Tibial artery (tissue), 4 donors: ENCODE measurements around the gene RCAN1.

Source experiments
- DNase-seq, 2 donors: peaks; one replicate each; pipeline ENCODE4 v3.0.0-alpha.2; 2019
- H3K27ac ChIP-seq, 2 donors: fragments of 200-600 bp; sonication (generic) in 1 of 2; 1 replicate in 1 of 2; 2 replicates in 1 of 2; pipeline ENCODE4 v1.5.1; 2018 to 2019; ENCODE audit warnings: mild to moderate bottlenecking in 1 of 2
- H3K27me3 ChIP-seq, 2 donors: fragments of 200-600 bp; sonication (generic) in 1 of 2; one replicate each; pipeline versions ENCODE4 v1.5.1 to v1.6.0; 2016 to 2019
- H3K36me3 ChIP-seq, 3 donors: fragments of 200-600 bp; sonication (generic) in 2 of 3; one replicate each; pipeline ENCODE4 v1.5.1; 2016 to 2019; ENCODE audit warnings: mild to moderate bottlenecking in 2 of 3
- H3K4me1 ChIP-seq, 4 donors: fragments of 200-600 bp; sonication (generic) in 2 of 4; 1 replicate in 3 of 4; 2 replicates in 1 of 4; pipeline ENCODE4 v1.5.1; 2016 to 2019
- H3K4me3 ChIP-seq, 2 donors: fragments of 200-600 bp; sonication (generic) in 1 of 2; 1 replicate in 1 of 2; 2 replicates in 1 of 2; pipeline ENCODE4 v1.5.1; 2018 to 2019; ENCODE audit warnings: mild to moderate bottlenecking in 2 of 2
- H3K9me3 ChIP-seq, 3 donors: fragments of 200-600 bp; sonication (generic) in 1 of 3; one replicate each; pipeline ENCODE4 v1.5.1; 2016 to 2019
- intact Hi-C: fragments of 100-400 bp; cut with DNase I; formaldehyde crosslinking; loops from one replicate; pipeline ENCODE4 v1.15.0; 2023; ENCODE audit warnings: low total_unique reads
- TF ChIP-seq, protein P1 (sequence below), 2 experiments: fragments of 200-600 bp in 1 of 2; fragments of 450-650 bp in 1 of 2; IDR thresholded peaks; one replicate each; pipeline ENCODE4 v1.5.1; 2017 to 2019; ENCODE audit warnings: antibody characterized with exemption in 2 of 2, mild to moderate bottlenecking in 1 of 2, moderate library complexity in 1 of 2

The RCAN1 gene

DNA sequence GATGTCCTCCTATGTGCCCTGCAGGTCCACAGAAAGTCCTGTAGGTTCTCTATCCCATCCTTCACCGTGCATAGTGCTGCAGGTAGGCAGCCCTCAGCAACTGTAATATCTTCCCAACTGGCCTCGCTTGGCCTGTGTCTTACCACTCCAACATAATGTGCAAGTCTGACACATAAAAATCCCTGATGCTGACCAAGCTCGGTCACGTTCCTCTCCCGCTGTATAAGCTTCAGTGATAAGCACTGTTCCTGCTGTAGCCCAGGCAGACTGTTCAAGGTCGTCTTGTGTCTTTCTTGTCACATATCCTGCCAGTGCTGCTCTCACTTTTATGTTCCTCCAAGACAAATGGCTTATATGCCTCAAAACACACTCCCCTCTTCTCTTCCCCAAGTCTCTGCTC lies 83.5 kb downstream of the RCAN1 start:
- DNase-seq = no peak
- Histone ChIP-seq H3K9me3 (no peaks in the 10 kb centered on the region), H3K27ac (no peak overlapping the region), H3K36me3 (no peaks in the 10 kb centered on the region), H3K27me3 (no peaks in the 10 kb centered on the region), H3K4me1 (peaks cover 0 to 23% (median 15%) of the 10 kb centered on the region in 4 donors), H3K4me3 (no peak overlapping the region)
- intact Hi-C loops = no loop called here
- TF ChIP-seq, protein P1, sequence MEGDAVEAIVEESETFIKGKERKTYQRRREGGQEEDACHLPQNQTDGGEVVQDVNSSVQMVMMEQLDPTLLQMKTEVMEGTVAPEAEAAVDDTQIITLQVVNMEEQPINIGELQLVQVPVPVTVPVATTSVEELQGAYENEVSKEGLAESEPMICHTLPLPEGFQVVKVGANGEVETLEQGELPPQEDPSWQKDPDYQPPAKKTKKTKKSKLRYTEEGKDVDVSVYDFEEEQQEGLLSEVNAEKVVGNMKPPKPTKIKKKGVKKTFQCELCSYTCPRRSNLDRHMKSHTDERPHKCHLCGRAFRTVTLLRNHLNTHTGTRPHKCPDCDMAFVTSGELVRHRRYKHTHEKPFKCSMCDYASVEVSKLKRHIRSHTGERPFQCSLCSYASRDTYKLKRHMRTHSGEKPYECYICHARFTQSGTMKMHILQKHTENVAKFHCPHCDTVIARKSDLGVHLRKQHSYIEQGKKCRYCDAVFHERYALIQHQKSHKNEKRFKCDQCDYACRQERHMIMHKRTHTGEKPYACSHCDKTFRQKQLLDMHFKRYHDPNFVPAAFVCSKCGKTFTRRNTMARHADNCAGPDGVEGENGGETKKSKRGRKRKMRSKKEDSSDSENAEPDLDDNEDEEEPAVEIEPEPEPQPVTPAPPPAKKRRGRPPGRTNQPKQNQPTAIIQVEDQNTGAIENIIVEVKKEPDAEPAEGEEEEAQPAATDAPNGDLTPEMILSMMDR (IDR thresholded peaks at IDR 0.05) = no peak

DNA sequence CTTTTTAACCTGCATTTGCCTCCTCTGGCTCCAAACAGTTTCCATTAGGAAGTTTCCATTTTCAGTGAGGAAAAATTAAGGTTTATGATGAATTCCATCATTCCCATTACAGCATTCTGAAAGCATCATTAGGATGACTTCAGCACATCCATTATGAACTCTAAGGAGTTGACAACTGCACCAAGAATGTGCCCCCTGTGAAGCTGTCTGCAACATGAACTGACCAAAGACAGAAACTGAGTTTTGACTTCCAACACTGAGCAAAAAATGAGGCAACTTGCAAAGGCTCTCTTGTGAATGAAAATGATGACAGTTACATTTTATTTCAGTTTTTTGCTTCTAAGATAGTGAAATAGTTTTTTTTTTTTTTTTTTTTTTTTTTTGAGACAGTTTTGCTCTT lies 84.7 kb downstream of the RCAN1 start:
- H3K27ac ChIP-seq = no peak overlapping the region
- intact Hi-C loops = no loop called here
- no peak for DNase-seq
- no peaks in the 10 kb centered on the region for H3K9me3 ChIP-seq
- no peaks in the 10 kb centered on the region for H3K36me3 ChIP-seq
- no peaks in the 10 kb centered on the region for H3K27me3 ChIP-seq
- H3K4me1 ChIP-seq = peaks cover 0 to 32% (median 18%) of the 10 kb centered on the region in 4 donors
- H3K4me3 ChIP-seq = no peak overlapping the region
- TF ChIP-seq, protein P1 (IDR thresholded peaks at IDR 0.05) = no peak

GRCh38 chr21:34528131-34528561 lies 86.8 kb downstream of the RCAN1 start:
- H3K27me3 ChIP-seq = no peaks in the 10 kb centered on the region
- H3K36me3 ChIP-seq = peaks cover 0 to 3% (median 2%) of the 10 kb centered on the region in 3 donors
- H3K4me1 ChIP-seq = peaks cover 0 to 46% (median 30%) of the 10 kb centered on the region in 4 donors
- DNase-seq = no peak
- TF ChIP-seq, protein P1 (IDR thresholded peaks at IDR 0.05) = no peak
- intact Hi-C loops = no loop called here
- no peak overlapping the region for H3K4me3 ChIP-seq
- peak overlapping the region in 1 of 2 donors; percentile 78 for H3K27ac ChIP-seq
- H3K9me3 ChIP-seq = no peaks in the 10 kb centered on the region

GRCh38 chr21:34526618-34527290 lies 88.2 kb downstream of the RCAN1 start:
- no peaks in the 10 kb centered on the region for H3K9me3 ChIP-seq
- no peaks in the 10 kb centered on the region for H3K27me3 ChIP-seq
- DNase-seq = peak; percentile 81 to 83
- peaks cover 0 to 60% (median 39%) of the 10 kb centered on the region in 4 donors for H3K4me1 ChIP-seq
- peaks cover 0 to 15% (median 12%) of the 10 kb centered on the region in 3 donors for H3K36me3 ChIP-seq
- intact Hi-C loops = no loop called here
- H3K4me3 ChIP-seq = peak overlapping the region; percentile 48 to 57
- H3K27ac ChIP-seq = peak overlapping the region; percentile 78 to 82
- TF ChIP-seq, protein P1 (IDR thresholded peaks at IDR 0.05) = no peak

DNA sequence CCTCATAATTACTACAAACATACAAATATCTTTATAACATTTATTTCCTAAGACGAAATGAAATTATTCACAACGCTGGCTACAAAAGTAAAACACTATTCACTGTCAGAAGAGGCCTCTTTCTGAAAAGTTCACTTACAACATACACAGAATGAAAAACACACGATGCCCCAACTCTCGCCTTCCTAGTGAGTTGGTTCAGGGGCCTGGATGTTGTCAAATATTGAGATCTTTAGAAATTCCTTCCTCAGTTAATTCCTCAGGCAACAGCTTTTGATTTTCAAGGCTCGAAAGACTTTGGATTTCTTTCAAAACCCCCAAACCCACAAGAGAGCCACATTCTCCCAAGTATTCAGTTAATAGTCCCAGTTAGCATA lies 88.7 kb downstream of the RCAN1 start:
- intact Hi-C loops = no loop called here
- TF ChIP-seq, protein P1 (IDR thresholded peaks at IDR 0.05) = no peak
- Histone ChIP-seq H3K27me3 (no peaks in the 10 kb centered on the region), H3K36me3 (peaks cover 0 to 20% (median 18%) of the 10 kb centered on the region in 3 donors), H3K4me1 (peaks cover 0 to 62% (median 39%) of the 10 kb centered on the region in 4 donors), H3K9me3 (no peaks in the 10 kb centered on the region), H3K27ac (peak overlapping the region; percentile 78 to 82), H3K4me3 (peak overlapping the region; percentile 48 to 57)
- no peak for DNase-seq
